A673 (cell line): ENCODE results near the gene MPRIP.

ENCODE experiments used
- EZH2 ChIP-seq: fragments of 200-600 bp; sonication (generic); IDR thresholded peaks from 2 replicates; pipeline ENCODE4 v1.6.1; 2017; ENCODE audit warnings: borderline replicate concordance, low read depth, mild to moderate bottlenecking, mixed read lengths, antibody characterized with exemption, low read length; ENCODE audit not compliant: poor library complexity, severe bottlenecking
- TF ChIP-seq, protein P1 (sequence below): fragments of 300-800, 200-600 bp; sonication (generic); conservative IDR thresholded peaks from 2 replicates; pipeline ENCODE4 v1.5.1; 2017; ENCODE audit warnings: low read depth, mild to moderate bottlenecking, antibody characterized with exemption, low read length, moderate library complexity, mixed read lengths

DNA sequence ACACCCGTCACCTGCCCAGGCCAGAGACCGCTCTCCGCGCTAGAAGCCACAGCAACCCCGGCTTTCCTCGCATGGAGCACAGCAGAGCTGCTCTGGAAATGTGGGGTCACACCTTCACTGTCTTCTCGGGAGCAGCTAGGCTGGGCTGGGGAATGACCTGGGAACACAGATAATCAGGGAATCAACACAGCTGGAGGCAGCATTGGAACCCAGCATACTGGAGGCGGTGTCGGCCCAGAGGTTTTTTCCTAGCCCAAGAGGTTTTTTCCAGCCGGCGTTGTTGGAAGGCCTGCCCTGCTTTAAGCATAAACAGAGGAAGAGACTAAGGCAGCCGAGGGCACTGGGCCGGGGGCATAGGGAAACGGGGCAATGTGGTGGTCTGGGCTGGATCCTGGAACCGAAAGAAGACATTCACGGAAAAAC, 164.7 kb downstream of the MPRIP start:
- TF ChIP-seq, protein P1, sequence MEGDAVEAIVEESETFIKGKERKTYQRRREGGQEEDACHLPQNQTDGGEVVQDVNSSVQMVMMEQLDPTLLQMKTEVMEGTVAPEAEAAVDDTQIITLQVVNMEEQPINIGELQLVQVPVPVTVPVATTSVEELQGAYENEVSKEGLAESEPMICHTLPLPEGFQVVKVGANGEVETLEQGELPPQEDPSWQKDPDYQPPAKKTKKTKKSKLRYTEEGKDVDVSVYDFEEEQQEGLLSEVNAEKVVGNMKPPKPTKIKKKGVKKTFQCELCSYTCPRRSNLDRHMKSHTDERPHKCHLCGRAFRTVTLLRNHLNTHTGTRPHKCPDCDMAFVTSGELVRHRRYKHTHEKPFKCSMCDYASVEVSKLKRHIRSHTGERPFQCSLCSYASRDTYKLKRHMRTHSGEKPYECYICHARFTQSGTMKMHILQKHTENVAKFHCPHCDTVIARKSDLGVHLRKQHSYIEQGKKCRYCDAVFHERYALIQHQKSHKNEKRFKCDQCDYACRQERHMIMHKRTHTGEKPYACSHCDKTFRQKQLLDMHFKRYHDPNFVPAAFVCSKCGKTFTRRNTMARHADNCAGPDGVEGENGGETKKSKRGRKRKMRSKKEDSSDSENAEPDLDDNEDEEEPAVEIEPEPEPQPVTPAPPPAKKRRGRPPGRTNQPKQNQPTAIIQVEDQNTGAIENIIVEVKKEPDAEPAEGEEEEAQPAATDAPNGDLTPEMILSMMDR = no peak
- no peak for TF ChIP-seq EZH2
